HepG2 (cell line): ENCODE results near the gene LYPD8. TPM values are rescaled to one million over a fixed set of nuclear protein-coding genes. Genes with fewer than 3 reads are reported as not detected.

Experiments used
- ATAC-seq: fragments of 200-7000 bp; cut with Tn5 transposase; 3 replicates; pipeline ENCODE4 v1.9.1; 2020; ENCODE audit warnings: mild to moderate bottlenecking, moderate library complexity
- BruUV-seq: library from RNA; stranded (reverse); fragments of 400-500 nt; replicated peaks from 2 replicates; lab custom pipeline; 2021; lab: Mats Ljungman, UMichigan
- CTCF ChIA-PET: fragments of 300-600 bp; formaldehyde crosslinking; extraction: SDS; loops from one replicate; lab custom pipeline; 2021; ENCODE audit warnings: low total read pairs, inconsistent platforms, low intra/inter-chr PET ratio; lab: Yijun Ruan, JAX
- POLR2A ChIA-PET: fragments of 350-600 bp; sonication (Branson Sonifier 250); formaldehyde crosslinking; loops from one replicate; lab custom pipeline; 2020; ENCODE audit warnings: antibody characterized with exemption, inconsistent platforms; lab: Yijun Ruan, JAX
- DNase-seq: peaks from one replicate; pipeline ENCODE4 v3.0.0-alpha.2; 2015; ENCODE audit warnings: low spot score
- FAIRE-seq: peaks from 3 replicates; lab custom pipeline; 2011; peaks lifted over from hg19 to GRCh38; lab: Jason Lieb, UNC
- H2AFZ ChIP-seq: one replicate; pipeline ENCODE4 v1.6.1; 2011; ENCODE audit warnings: low read length, inconsistent platforms
- H3K27ac ChIP-seq: fragments of 300-600 bp; 3 replicates; pipeline ENCODE4 v1.8.0; 2011; ENCODE audit warnings: mixed run types, mild to moderate bottlenecking, mixed read lengths, low read length, inconsistent platforms; ENCODE audit not compliant: insufficient read depth; ENCODE audit errors: extremely low read length
- H3K27me3 ChIP-seq, 2 experiments: fragments of 200-600 bp in 1 of 2; 2 replicates in 1 of 2; 3 replicates in 1 of 2; pipeline versions ENCODE4 v1.6.0 to v1.8.0; 2011; ENCODE audit warnings: low read length in 2 of 2, mild to moderate bottlenecking in 2 of 2, moderate library complexity in 2 of 2, inconsistent platforms in 1 of 2; ENCODE audit not compliant: insufficient read depth in 2 of 2, control insufficient read depth in 1 of 2
- H3K36me3 ChIP-seq, 2 experiments: fragments of 200-600 bp in 1 of 2; replicated peaks in 1 of 2; 2 replicates in 1 of 2; 3 replicates in 1 of 2; pipeline versions ENCODE4 v1.5.1 to v1.8.0; 2011; ENCODE audit warnings: low read length in 2 of 2, inconsistent platforms in 1 of 2; ENCODE audit not compliant: insufficient read depth in 2 of 2, control insufficient read depth in 1 of 2
- H3K4me1 ChIP-seq: 2 replicates; pipeline ENCODE4 v1.5.1; 2012; ENCODE audit warnings: low read length, inconsistent platforms; ENCODE audit not compliant: insufficient read depth
- H3K4me2 ChIP-seq: 2 replicates; pipeline ENCODE4 v1.6.0; 2011; ENCODE audit warnings: low read depth, low read length, inconsistent platforms
- H3K4me3 ChIP-seq, 3 experiments: fragments of 200-600 bp in 1 of 3; sonication (generic), shearing (Covaris generic) in 1 of 3; replicated peaks in 1 of 3; 2 replicates each; pipeline ENCODE4 v1.5.1; 2011 to 2016; ENCODE audit warnings: low read length in 3 of 3, inconsistent platforms in 2 of 3, low read depth in 2 of 3, mild to moderate bottlenecking in 2 of 3, control low read depth in 1 of 3, mixed read lengths in 1 of 3; ENCODE audit not compliant: insufficient read depth in 1 of 3
- H3K79me2 ChIP-seq: one replicate; pipeline ENCODE4 v1.6.1; 2011; ENCODE audit warnings: low read length, inconsistent platforms; ENCODE audit not compliant: insufficient read depth
- H3K9ac ChIP-seq: 2 replicates; pipeline ENCODE4 v1.6.0; 2011; ENCODE audit warnings: mild to moderate bottlenecking, low read depth, low read length, inconsistent platforms; ENCODE audit not compliant: insufficient read depth
- H3K9me3 ChIP-seq: 2 replicates; pipeline ENCODE4 v1.5.1; 2012; ENCODE audit warnings: mild to moderate bottlenecking, low read length
- H4K20me1 ChIP-seq: 2 replicates; pipeline ENCODE4 v1.6.0; 2011; ENCODE audit warnings: inconsistent platforms, mild to moderate bottlenecking, low read length, moderate library complexity; ENCODE audit not compliant: insufficient read depth
- HNRNPL ChIP-seq: fragments of 200-400 bp; formaldehyde crosslinking; IDR thresholded peaks from 2 replicates; pipeline ENCODE4 v1.6.1; 2017; ENCODE audit warnings: mild to moderate bottlenecking, low read depth, low read length
- HNRNPLL ChIP-seq: fragments of 200-400 bp; formaldehyde crosslinking; IDR thresholded peaks from 2 replicates; pipeline ENCODE4 v1.6.1; 2017; ENCODE audit warnings: mild to moderate bottlenecking, low read depth, low read length; ENCODE audit not compliant: poor library complexity, severe bottlenecking
- KAT2B ChIP-seq: fragments of 150-350 bp; IDR thresholded peaks from 2 replicates; pipeline ENCODE4 v1.6.1; 2014; ENCODE audit warnings: low read depth, low read length, borderline replicate concordance
- KMT2B ChIP-seq: IDR thresholded peaks from 2 replicates; pipeline ENCODE4 v1.6.1; 2016; ENCODE audit warnings: missing genetic modification reagents, missing compliant biosample characterization
- PAX8 ChIP-seq: sonication (generic); formaldehyde crosslinking; IDR thresholded peaks from 2 replicates; pipeline ENCODE4 v1.8.0; 2022; ENCODE audit warnings: mild to moderate bottlenecking, missing genetic modification reagents, borderline replicate concordance
- PCBP1 ChIP-seq: fragments of 200-400 bp; formaldehyde crosslinking; IDR thresholded peaks from 2 replicates; pipeline ENCODE4 v1.6.1; 2017; ENCODE audit warnings: mild to moderate bottlenecking, low read depth, low read length, borderline replicate concordance
- STAT5B ChIP-seq: sonication (generic); formaldehyde crosslinking; IDR thresholded peaks from 2 replicates; pipeline ENCODE4 v1.4.0; 2020; ENCODE audit warnings: missing genetic modification reagents
- TCF12 ChIP-seq, 2 experiments: fragments of 450-650 bp in 1 of 2; sonication (generic) in 1 of 2; formaldehyde crosslinking in 1 of 2; IDR thresholded peaks; 2 replicates each; pipeline versions ENCODE4 v1.6.1 to v1.8.0; 2017 to 2022; ENCODE audit warnings: antibody characterized with exemption in 1 of 2, mild to moderate bottlenecking in 1 of 2, missing genetic modification reagents in 1 of 2, moderate library complexity in 1 of 2
- TSC22D2 ChIP-seq: sonication (generic); formaldehyde crosslinking; IDR thresholded peaks from 2 replicates; pipeline ENCODE4 v1.5.1; 2020; ENCODE audit warnings: missing genetic modification reagents, mild to moderate bottlenecking, borderline replicate concordance
- ZKSCAN1 ChIP-seq: fragments of 150-350 bp; IDR thresholded peaks from 2 replicates; pipeline ENCODE4 v1.6.1; 2014; ENCODE audit warnings: low read length
- ZNF10 ChIP-seq: sonication (generic); formaldehyde crosslinking; IDR thresholded peaks from 2 replicates; pipeline ENCODE4 v1.4.0; 2020; ENCODE audit warnings: mild to moderate bottlenecking, low read depth, missing genetic modification reagents, borderline replicate concordance
- ZNF468 ChIP-seq: sonication (generic); formaldehyde crosslinking; IDR thresholded peaks from 2 replicates; pipeline ENCODE4 v1.8.0; 2022; ENCODE audit warnings: mild to moderate bottlenecking, moderate library complexity, missing genetic modification reagents
- ZNF629 ChIP-seq: sonication (generic); formaldehyde crosslinking; conservative IDR thresholded peaks from 2 replicates; pipeline ENCODE4 v1.5.0; 2020; ENCODE audit warnings: missing genetic modification reagents
- ZNF878 ChIP-seq: sonication (generic); formaldehyde crosslinking; IDR thresholded peaks from 2 replicates; pipeline ENCODE4 v1.8.1; 2023; ENCODE audit warnings: mild to moderate bottlenecking, missing genetic modification reagents, moderate library complexity
- WGBS: methylation state at CpG from one replicate; pipeline ENCODE4 v1.1.6; 2017; ENCODE audit warnings: low lambda C conversion rate; 5-methylcytosine and 5-hydroxymethylcytosine counted together
- in situ Hi-C: cut with HindIII; loops from 2 replicates; pipeline ENCODE4 v1.10.0; 2017; ENCODE audit warnings: low pct_unique_long_range_greater_than_20kb; ENCODE audit not compliant: extremely low pct_ligation_motif_present
- intact Hi-C: fragments of 100-400 bp; cut with micrococcal nuclease; formaldehyde crosslinking; loops from one replicate; pipeline ENCODE4 v1.10.0; 2022; ENCODE audit not compliant: unreplicated experiment
- polyA plus RNA-seq, 8 experiments: library from polyadenylated mRNA; depleted of rRNA in 3 of 8; stranded (reverse) in 7 of 8; unstranded in 1 of 8; fragments of >200 nt; fragmentation: Illumina TruSeq in 4 of 8; extraction: Trizol in 4 of 8; gene quantifications; 2 replicates each; pipeline versions ENCODE4 v1.2.1 to v1.2.3, GENCODE V29; 2011 to 2016; ENCODE audit warnings: low read depth in 4 of 8, missing spikeins in 1 of 8, mixed read lengths in 1 of 8; ENCODE audit not compliant: insufficient read depth in 1 of 8
- total RNA-seq, 5 experiments: library from RNA; depleted of rRNA; stranded (reverse); fragments of >200 nt; fragmentation: Illumina TruSeq; extraction: Trizol; gene quantifications; 2 replicates each; pipeline ENCODE4 v1.2.3, GENCODE V29; 2016; ENCODE audit warnings: low read depth in 1 of 5
- TF ChIP-seq, protein P1 (sequence below): sonication (generic); formaldehyde crosslinking; IDR thresholded peaks from 2 replicates; pipeline ENCODE4 v1.4.0; 2020; ENCODE audit warnings: mild to moderate bottlenecking, low read depth, missing genetic modification reagents
- TF ChIP-seq, protein P2 (sequence below): sonication (generic); formaldehyde crosslinking; conservative IDR thresholded peaks from 2 replicates; pipeline ENCODE4 v1.4.0; 2020; ENCODE audit warnings: missing genetic modification reagents
- TF ChIP-seq, protein P3 (sequence below): sonication (generic); formaldehyde crosslinking; IDR thresholded peaks from 2 replicates; pipeline ENCODE4 v1.5.1; 2020; ENCODE audit warnings: mild to moderate bottlenecking, missing genetic modification reagents, moderate library complexity

The LYPD8 gene
- total and polyA plus RNA-seq, 2 of the 13 experiments (the other 11 are each of a cell fraction or from before 2014, with no cell fraction given): not detected

DNA sequence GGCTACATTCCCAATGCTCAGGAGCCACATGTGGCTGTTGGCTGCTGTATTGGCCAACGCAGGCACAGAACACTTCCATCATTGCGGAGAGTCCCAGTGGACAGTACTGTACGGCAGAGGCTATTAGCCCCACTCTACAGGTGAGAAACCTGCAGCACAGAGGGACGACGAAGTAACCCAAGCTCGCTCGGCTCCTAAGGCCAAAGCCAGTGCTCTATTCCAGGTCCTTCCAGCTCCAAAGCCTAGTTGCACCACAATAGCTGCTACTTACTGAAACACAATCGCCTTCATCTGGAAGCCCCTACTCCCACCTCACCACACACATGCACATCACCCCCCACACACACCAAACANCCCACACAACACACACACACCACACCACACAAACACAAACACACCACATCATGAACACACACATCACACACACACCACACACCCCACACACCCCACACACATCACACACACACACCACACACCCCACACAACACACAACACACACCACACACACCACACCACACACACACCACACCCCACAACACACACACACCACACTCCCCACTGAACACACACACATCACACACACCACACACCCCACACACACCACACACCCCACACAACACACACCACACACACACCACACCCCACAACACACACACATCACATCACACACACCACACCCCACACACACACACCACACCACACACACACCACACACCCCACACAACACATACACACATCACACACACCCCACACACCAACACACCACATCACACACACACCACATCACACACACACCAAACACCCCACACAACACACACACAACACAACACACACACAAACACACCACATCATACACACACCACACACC is 3.2 kb downstream of the LYPD8 start:
- Histone ChIP-seq H3K4me3 (no peak overlapping the region), H3K27me3 (no peaks in the 10 kb centered on the region; a peak in 1 of 5 replicates), H3K4me1 (peaks cover 34% of the 10 kb centered on the region), H3K9ac (no peak overlapping the region), H3K79me2 (no peaks in the 10 kb centered on the region), H3K4me2 (peak overlapping the region; percentile 37; the same call in 1 of the 2 replicates), H3K9me3 (no peaks in the 10 kb centered on the region), H4K20me1 (no peaks in the 10 kb centered on the region), H2AFZ (no peak overlapping the region), H3K27ac (no peak overlapping the region), H3K36me3 (no peaks in the 10 kb centered on the region)
- ChIA-PET POLR2A (no interaction called here), CTCF (no interaction called here)
- WGBS: 22% methylated on average over 6 of the region's 8 CpGs
- intact Hi-C loops: loop anchor here (5.0 kb wide), 1 partner anchor 55 kb away; no protein-coding TSS in a partner anchor
- DNase-seq (peak; percentile 30), ATAC-seq (peak; percentile 89), FAIRE-seq (no peak)
- no TSS peak for BruUV-seq
- in situ Hi-C loops: no loop called here
- peak; percentile 78 for TF ChIP-seq HNRNPL
- no peak for TF ChIP-seq KMT2B
- TF ChIP-seq TCF12 (IDR thresholded peaks at IDR 0.05): no peak
- no peak for TF ChIP-seq TCF12 (CRISPR knock-in tag; IDR thresholded peaks at IDR 0.05)
- no peak for TF ChIP-seq ZKSCAN1
- no peak for TF ChIP-seq TSC22D2 (CRISPR knock-in tag)
- TF ChIP-seq, protein P1, sequence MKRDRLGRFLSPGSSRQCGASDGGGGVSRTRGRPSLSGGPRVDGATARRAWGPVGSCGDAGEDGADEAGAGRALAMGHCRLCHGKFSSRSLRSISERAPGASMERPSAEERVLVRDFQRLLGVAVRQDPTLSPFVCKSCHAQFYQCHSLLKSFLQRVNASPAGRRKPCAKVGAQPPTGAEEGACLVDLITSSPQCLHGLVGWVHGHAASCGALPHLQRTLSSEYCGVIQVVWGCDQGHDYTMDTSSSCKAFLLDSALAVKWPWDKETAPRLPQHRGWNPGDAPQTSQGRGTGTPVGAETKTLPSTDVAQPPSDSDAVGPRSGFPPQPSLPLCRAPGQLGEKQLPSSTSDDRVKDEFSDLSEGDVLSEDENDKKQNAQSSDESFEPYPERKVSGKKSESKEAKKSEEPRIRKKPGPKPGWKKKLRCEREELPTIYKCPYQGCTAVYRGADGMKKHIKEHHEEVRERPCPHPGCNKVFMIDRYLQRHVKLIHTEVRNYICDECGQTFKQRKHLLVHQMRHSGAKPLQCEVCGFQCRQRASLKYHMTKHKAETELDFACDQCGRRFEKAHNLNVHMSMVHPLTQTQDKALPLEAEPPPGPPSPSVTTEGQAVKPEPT (CRISPR knock-in tag): no peak
- no peak for TF ChIP-seq PCBP1
- no peak for TF ChIP-seq ZNF878 (CRISPR knock-in tag)
- TF ChIP-seq HNRNPLL: peak; percentile 39
- no peak for TF ChIP-seq STAT5B
- TF ChIP-seq, protein P2, sequence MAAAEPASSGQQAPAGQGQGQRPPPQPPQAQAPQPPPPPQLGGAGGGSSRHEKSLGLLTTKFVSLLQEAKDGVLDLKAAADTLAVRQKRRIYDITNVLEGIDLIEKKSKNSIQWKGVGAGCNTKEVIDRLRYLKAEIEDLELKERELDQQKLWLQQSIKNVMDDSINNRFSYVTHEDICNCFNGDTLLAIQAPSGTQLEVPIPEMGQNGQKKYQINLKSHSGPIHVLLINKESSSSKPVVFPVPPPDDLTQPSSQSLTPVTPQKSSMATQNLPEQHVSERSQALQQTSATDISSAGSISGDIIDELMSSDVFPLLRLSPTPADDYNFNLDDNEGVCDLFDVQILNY (CRISPR knock-in tag): no peak
- TF ChIP-seq KAT2B: no peak
- TF ChIP-seq, protein P3, sequence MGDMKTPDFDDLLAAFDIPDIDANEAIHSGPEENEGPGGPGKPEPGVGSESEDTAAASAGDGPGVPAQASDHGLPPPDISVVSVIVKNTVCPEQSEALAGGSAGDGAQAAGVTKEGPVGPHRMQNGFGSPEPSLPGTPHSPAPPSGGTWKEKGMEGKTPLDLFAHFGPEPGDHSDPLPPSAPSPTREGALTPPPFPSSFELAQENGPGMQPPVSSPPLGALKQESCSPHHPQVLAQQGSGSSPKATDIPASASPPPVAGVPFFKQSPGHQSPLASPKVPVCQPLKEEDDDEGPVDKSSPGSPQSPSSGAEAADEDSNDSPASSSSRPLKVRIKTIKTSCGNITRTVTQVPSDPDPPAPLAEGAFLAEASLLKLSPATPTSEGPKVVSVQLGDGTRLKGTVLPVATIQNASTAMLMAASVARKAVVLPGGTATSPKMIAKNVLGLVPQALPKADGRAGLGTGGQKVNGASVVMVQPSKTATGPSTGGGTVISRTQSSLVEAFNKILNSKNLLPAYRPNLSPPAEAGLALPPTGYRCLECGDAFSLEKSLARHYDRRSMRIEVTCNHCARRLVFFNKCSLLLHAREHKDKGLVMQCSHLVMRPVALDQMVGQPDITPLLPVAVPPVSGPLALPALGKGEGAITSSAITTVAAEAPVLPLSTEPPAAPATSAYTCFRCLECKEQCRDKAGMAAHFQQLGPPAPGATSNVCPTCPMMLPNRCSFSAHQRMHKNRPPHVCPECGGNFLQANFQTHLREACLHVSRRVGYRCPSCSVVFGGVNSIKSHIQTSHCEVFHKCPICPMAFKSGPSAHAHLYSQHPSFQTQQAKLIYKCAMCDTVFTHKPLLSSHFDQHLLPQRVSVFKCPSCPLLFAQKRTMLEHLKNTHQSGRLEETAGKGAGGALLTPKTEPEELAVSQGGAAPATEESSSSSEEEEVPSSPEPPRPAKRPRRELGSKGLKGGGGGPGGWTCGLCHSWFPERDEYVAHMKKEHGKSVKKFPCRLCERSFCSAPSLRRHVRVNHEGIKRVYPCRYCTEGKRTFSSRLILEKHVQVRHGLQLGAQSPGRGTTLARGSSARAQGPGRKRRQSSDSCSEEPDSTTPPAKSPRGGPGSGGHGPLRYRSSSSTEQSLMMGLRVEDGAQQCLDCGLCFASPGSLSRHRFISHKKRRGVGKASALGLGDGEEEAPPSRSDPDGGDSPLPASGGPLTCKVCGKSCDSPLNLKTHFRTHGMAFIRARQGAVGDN: no peak
- no peak for TF ChIP-seq ZNF468 (CRISPR knock-in tag)
- no peak for TF ChIP-seq ZNF10 (CRISPR knock-in tag)
- peak; percentile 52 for TF ChIP-seq ZNF629 (CRISPR knock-in tag)
- TF ChIP-seq PAX8 (CRISPR knock-in tag): no peak
